HG03575 (cell line): Measurements from ENCODE around the gene CDH4.

Source experiments
- ATAC-seq: cut with Tn5 transposase; IDR thresholded peaks from one replicate; pipeline ENCODE4 v1.9.1; 2021; ENCODE audit not compliant: unreplicated experiment, insufficient number of reproducible peaks, low FRiP score; ENCODE audit errors: extremely low read depth

The CDH4 gene

DNA sequence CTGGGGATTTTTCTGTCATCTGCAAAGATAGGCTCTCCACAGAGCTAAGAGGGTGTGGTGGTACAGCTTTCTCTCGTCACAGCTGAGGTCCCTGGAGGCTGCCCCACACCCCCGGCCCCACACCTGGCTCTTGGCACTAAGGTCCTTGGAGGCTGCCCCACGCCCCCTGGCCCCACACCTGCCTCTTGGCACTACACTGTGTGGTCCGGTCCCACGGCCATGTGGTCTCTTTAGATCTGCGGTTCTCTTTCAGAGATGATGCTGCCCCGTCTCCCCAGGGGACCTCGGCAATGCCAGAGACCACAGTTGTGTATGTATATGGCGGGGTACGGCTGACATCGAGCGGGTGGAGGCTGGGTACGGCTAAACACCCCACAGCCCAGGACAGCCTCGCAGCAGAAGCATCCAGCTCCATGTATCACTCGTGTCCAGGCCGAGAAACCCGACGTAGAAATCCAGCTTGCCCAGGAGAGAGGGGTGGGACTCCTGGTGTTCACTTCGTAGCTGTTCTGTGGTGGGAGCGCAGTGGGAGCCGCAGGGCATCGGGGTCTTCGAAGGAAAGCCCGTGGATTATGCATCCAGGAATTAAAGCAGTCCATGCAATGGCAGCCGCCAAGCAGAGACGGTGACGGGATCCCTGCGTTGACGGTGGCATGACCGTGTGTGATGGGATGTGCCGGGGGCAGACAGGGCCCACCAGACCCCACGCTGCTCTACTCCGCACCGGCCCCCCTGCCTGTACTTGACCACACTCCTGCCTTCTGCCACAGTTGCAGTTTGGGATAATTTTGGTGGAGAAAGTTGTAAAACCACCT lies 292.1 kb downstream of the CDH4 start:
- ATAC-seq: no peak

GRCh38 chr20:61544910-61545889 lies 293.1 kb downstream of the CDH4 start:
- ATAC-seq: no peak

- no peak for ATAC-seq
Observed at GRCh38 chr20:61546641-61547040, 294.6 kb downstream of the CDH4 start.

DNA sequence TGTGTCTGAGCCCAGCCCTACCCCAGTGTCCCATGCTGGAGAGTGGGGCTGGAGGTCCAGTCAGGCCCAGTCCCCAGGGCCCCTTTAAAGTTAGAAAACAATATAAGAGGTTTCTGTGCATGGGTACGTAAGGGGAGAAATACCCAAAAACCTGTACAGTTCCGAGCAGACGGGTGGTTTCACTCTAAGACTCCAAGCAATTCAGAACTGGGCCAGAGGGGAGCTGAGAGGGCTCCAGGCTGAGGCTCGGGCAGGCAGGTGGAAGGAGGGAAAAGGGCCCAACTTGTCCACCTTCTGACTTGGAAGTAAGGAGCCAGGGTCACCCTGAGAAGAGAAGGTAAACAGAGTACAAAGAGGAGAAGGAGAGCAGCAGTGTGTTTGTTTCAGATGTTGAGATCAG lies 296.0 kb downstream of the CDH4 start:
- ATAC-seq: no peak

- ATAC-seq: no peak
Observed at GRCh38 chr20:61549865-61550264, 297.8 kb downstream of the CDH4 start.

DNA sequence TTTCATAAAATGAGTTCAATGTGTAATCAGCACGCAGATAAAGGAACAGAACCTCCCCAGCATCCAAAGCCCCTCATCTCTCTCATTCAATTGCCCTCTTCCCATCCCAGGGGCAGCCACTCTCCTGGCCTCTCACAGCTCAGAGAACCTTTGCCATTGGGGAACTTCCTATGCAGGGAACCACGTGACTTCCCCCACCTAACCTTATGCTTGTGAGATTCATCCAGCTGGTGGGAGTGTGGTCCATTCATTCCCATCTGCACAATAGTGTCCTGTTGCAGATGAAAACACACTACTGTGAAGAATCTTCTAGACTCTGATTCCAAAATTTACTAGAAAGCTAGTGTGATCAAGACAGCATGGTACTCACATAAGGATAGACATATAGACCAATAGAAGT lies 299.3 kb downstream of the CDH4 start:
- ATAC-seq: no peak

DNA sequence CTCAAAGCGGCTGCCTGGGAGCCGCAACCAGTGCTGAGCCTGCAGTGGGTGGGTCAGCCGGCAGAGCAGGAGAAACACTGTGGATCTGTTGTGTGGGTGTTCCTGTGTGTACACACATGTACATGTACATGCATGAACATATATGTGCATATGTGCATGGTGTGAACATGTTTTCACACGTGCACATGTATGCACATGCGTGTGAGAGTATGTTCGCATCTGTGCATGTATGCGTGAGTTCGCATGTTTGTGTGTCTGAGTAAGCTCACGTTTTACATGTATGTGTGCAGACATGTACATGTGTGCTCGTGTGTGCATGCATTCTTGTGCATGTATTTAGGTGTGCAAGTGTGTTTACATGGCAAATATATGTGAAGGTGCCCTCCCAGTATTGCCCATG lies 302.6 kb downstream of the CDH4 start:
- no peak for ATAC-seq

GRCh38 chr20:61555566-61555965 lies 303.5 kb downstream of the CDH4 start:
- ATAC-seq: no peak

- no peak for ATAC-seq
Observed at GRCh38 chr20:61556111-61556510, 304.1 kb downstream of the CDH4 start.

- no peak for ATAC-seq
Observed at GRCh38 chr20:61556673-61557072, 304.6 kb downstream of the CDH4 start.

- no peak for ATAC-seq
Observed at GRCh38 chr20:61557621-61558020, 305.6 kb downstream of the CDH4 start.

- ATAC-seq: no peak
Observed at GRCh38 chr20:61558726-61559125, 306.7 kb downstream of the CDH4 start.

GRCh38 chr20:61559706-61560315 lies 307.8 kb downstream of the CDH4 start:
- no peak for ATAC-seq

DNA sequence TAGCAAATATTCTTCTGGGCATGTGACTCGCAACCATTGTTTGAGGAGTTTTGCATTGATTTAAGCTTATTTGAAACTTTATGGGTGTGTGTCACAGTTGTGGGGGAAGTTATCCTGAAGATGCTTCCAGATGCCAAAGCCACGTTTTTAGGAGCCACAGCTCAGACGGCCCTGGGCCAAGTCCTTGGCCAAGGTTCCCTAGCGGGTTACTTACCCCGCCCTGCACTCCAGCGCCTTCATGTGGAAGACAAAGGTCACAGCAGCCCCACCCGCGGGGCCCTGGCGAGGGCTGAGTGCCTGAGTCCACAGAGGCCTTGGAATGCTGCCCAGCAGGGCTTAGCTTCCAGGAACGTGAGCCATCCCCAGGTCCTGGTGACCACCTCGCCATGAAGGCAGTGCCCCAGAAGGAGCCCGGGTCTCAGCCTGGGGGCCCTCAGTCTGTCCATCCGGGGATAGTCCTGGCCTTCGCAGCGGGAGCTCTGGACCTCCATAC lies 308.3 kb downstream of the CDH4 start:
- ATAC-seq: no peak

- ATAC-seq: no peak
Observed at GRCh38 chr20:61561111-61561830, 309.2 kb downstream of the CDH4 start.

DNA sequence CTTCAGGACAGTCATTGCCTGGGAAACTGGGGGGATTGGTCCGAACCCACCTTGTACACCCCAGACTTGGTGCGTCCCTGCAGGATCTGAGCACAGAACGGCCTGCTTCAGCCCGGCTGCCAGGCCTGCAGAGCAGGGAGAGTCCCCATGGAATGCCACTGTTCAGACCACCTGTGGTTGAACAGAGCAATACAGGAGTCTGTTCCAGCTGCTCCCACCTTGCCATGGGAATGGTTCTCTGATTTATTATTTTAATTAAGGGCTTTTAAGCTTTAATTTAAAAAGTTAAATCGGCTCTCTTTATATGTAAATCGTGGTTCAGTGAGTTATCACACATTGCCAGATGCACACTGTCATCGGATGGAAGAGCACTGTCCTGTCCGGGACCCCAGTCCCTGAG lies 310.4 kb downstream of the CDH4 start:
- no peak for ATAC-seq

- ATAC-seq: no peak
Observed at GRCh38 chr20:61562897-61563504, 310.9 kb downstream of the CDH4 start.

GRCh38 chr20:61564628-61565027 lies 312.6 kb downstream of the CDH4 start:
- no peak for ATAC-seq
